HepG2 (cell line): ENCODE measurements around the gene PLEKHA6. TPM values are rescaled to one million over a fixed set of nuclear protein-coding genes. Genes with fewer than 3 reads are reported as not detected.
A peak's percentile ranks its signal among the peaks of the same experiment; 100 is the strongest.

Experiments
- ATAC-seq: fragments of 200-7000 bp; cut with Tn5 transposase; 3 replicates; pipeline ENCODE4 v1.9.1; 2020; ENCODE audit warnings: mild to moderate bottlenecking, moderate library complexity
- BruUV-seq: library from RNA; stranded (reverse); fragments of 400-500 nt; replicated peaks from 2 replicates; lab custom pipeline; 2021; lab: Mats Ljungman, UMichigan
- CTCF ChIA-PET: fragments of 300-600 bp; formaldehyde crosslinking; extraction: SDS; loops from one replicate; lab custom pipeline; 2021; ENCODE audit warnings: low total read pairs, inconsistent platforms, low intra/inter-chr PET ratio; lab: Yijun Ruan, JAX
- POLR2A ChIA-PET: fragments of 350-600 bp; sonication (Branson Sonifier 250); formaldehyde crosslinking; loops from one replicate; lab custom pipeline; 2020; ENCODE audit warnings: antibody characterized with exemption, inconsistent platforms; lab: Yijun Ruan, JAX
- DNase-seq: peaks from one replicate; pipeline ENCODE4 v3.0.0-alpha.2; 2015; ENCODE audit warnings: low spot score
- FAIRE-seq: peaks from 3 replicates; lab custom pipeline; 2011; peaks lifted over from hg19 to GRCh38; lab: Jason Lieb, UNC
- H2AFZ ChIP-seq: one replicate; pipeline ENCODE4 v1.6.1; 2011; ENCODE audit warnings: low read length, inconsistent platforms
- H3K27ac ChIP-seq: fragments of 300-600 bp; 3 replicates; pipeline ENCODE4 v1.8.0; 2011; ENCODE audit warnings: mixed run types, mild to moderate bottlenecking, mixed read lengths, low read length, inconsistent platforms; ENCODE audit not compliant: insufficient read depth; ENCODE audit errors: extremely low read length
- H3K27me3 ChIP-seq, 2 experiments: fragments of 200-600 bp in 1 of 2; 2 replicates in 1 of 2; 3 replicates in 1 of 2; pipeline versions ENCODE4 v1.6.0 to v1.8.0; 2011; ENCODE audit warnings: low read length in 2 of 2, mild to moderate bottlenecking in 2 of 2, moderate library complexity in 2 of 2, inconsistent platforms in 1 of 2; ENCODE audit not compliant: insufficient read depth in 2 of 2, control insufficient read depth in 1 of 2
- H3K36me3 ChIP-seq, 2 experiments: fragments of 200-600 bp in 1 of 2; replicated peaks in 1 of 2; 2 replicates in 1 of 2; 3 replicates in 1 of 2; pipeline versions ENCODE4 v1.5.1 to v1.8.0; 2011; ENCODE audit warnings: low read length in 2 of 2, inconsistent platforms in 1 of 2; ENCODE audit not compliant: insufficient read depth in 2 of 2, control insufficient read depth in 1 of 2
- H3K4me1 ChIP-seq: 2 replicates; pipeline ENCODE4 v1.5.1; 2012; ENCODE audit warnings: low read length, inconsistent platforms; ENCODE audit not compliant: insufficient read depth
- H3K4me2 ChIP-seq: 2 replicates; pipeline ENCODE4 v1.6.0; 2011; ENCODE audit warnings: low read depth, low read length, inconsistent platforms
- H3K4me3 ChIP-seq, 3 experiments: fragments of 200-600 bp in 1 of 3; sonication (generic), shearing (Covaris generic) in 1 of 3; replicated peaks in 1 of 3; 2 replicates each; pipeline ENCODE4 v1.5.1; 2011 to 2016; ENCODE audit warnings: low read length in 3 of 3, inconsistent platforms in 2 of 3, low read depth in 2 of 3, mild to moderate bottlenecking in 2 of 3, control low read depth in 1 of 3, mixed read lengths in 1 of 3; ENCODE audit not compliant: insufficient read depth in 1 of 3
- H3K79me2 ChIP-seq: one replicate; pipeline ENCODE4 v1.6.1; 2011; ENCODE audit warnings: low read length, inconsistent platforms; ENCODE audit not compliant: insufficient read depth
- H3K9ac ChIP-seq: 2 replicates; pipeline ENCODE4 v1.6.0; 2011; ENCODE audit warnings: mild to moderate bottlenecking, low read depth, low read length, inconsistent platforms; ENCODE audit not compliant: insufficient read depth
- H3K9me3 ChIP-seq: 2 replicates; pipeline ENCODE4 v1.5.1; 2012; ENCODE audit warnings: mild to moderate bottlenecking, low read length
- H4K20me1 ChIP-seq: 2 replicates; pipeline ENCODE4 v1.6.0; 2011; ENCODE audit warnings: inconsistent platforms, mild to moderate bottlenecking, low read length, moderate library complexity; ENCODE audit not compliant: insufficient read depth
- ADNP ChIP-seq: sonication (generic); formaldehyde crosslinking; IDR thresholded peaks from 2 replicates; pipeline ENCODE4 v1.4.0; 2020; ENCODE audit warnings: missing genetic modification reagents
- BCL6 ChIP-seq: IDR thresholded peaks from 2 replicates; pipeline ENCODE4 v1.6.1; 2016; ENCODE audit warnings: missing genetic modification reagents, missing compliant biosample characterization
- KDM6A ChIP-seq: IDR thresholded peaks from 2 replicates; pipeline ENCODE4 v1.6.1; 2016; ENCODE audit warnings: low read depth
- LCORL ChIP-seq, 2 experiments: fragments of 450-650 bp in 1 of 2; sonication (generic) in 1 of 2; formaldehyde crosslinking in 1 of 2; IDR thresholded peaks; 2 replicates each; pipeline versions ENCODE4 v1.5.0 to v1.6.1; 2017 to 2020; ENCODE audit warnings: antibody characterized with exemption in 1 of 2, missing genetic modification reagents in 1 of 2
- PITX1 ChIP-seq: sonication (generic); formaldehyde crosslinking; IDR thresholded peaks from 2 replicates; pipeline ENCODE4 v1.5.1; 2020; ENCODE audit warnings: mild to moderate bottlenecking, missing genetic modification reagents
- POLR2A ChIP-seq, 2 experiments: IDR thresholded peaks; 2 replicates each; pipeline ENCODE4 v1.6.1; 2011; ENCODE audit warnings: low read depth in 2 of 2, low read length in 2 of 2, mild to moderate bottlenecking in 1 of 2, moderate library complexity in 1 of 2; ENCODE audit not compliant: insufficient read depth in 1 of 2
- POLR2G ChIP-seq: fragments of 200-400 bp; formaldehyde crosslinking; IDR thresholded peaks from 2 replicates; pipeline ENCODE4 v1.6.1; 2018; ENCODE audit warnings: mild to moderate bottlenecking, low read depth, low read length, moderate library complexity
- RBM22 ChIP-seq: fragments of 200-400 bp; formaldehyde crosslinking; optimal IDR thresholded peaks from 2 replicates; pipeline ENCODE3; 2017; ENCODE audit warnings: mild to moderate bottlenecking, low read length, moderate library complexity
- RFX3 ChIP-seq: IDR thresholded peaks from 2 replicates; pipeline ENCODE4 v1.6.1; 2016; ENCODE audit warnings: missing biosample characterization, missing genetic modification reagents
- SRSF9 ChIP-seq: fragments of 200-400 bp; formaldehyde crosslinking; IDR thresholded peaks from 2 replicates; pipeline ENCODE4 v1.6.1; 2018; ENCODE audit warnings: borderline replicate concordance, mild to moderate bottlenecking, low read depth, low read length; ENCODE audit not compliant: insufficient read depth, poor library complexity, severe bottlenecking
- SSRP1 ChIP-seq: IDR thresholded peaks from 2 replicates; pipeline ENCODE4 v1.6.1; 2016; ENCODE audit warnings: control low read depth
- THAP9 ChIP-seq: sonication (generic); formaldehyde crosslinking; IDR thresholded peaks from 2 replicates; pipeline ENCODE4; 2020; ENCODE audit warnings: missing genetic modification reagents, mild to moderate bottlenecking, borderline replicate concordance
- XRCC5 ChIP-seq: fragments of 200-400 bp; formaldehyde crosslinking; optimal IDR thresholded peaks from 2 replicates; pipeline ENCODE3; 2017; ENCODE audit warnings: mild to moderate bottlenecking, low read length
- ZNF12 ChIP-seq: sonication (generic); formaldehyde crosslinking; IDR thresholded peaks from 2 replicates; pipeline ENCODE4 v1.5.0; 2020; ENCODE audit warnings: missing genetic modification reagents
- ZNF205 ChIP-seq: IDR thresholded peaks from 2 replicates; pipeline ENCODE4 v1.6.1; 2018; ENCODE audit warnings: missing biosample characterization, missing genetic modification reagents
- ZNF263 ChIP-seq: sonication (generic); formaldehyde crosslinking; IDR thresholded peaks from 2 replicates; pipeline ENCODE4 v1.4.0; 2020; ENCODE audit warnings: missing genetic modification reagents
- ZNF33A ChIP-seq: sonication (generic); formaldehyde crosslinking; IDR thresholded peaks from 2 replicates; pipeline ENCODE4 v1.5.1; 2020; ENCODE audit warnings: missing genetic modification reagents, mild to moderate bottlenecking, moderate library complexity, borderline replicate concordance
- ZNF510 ChIP-seq: sonication (generic); formaldehyde crosslinking; IDR thresholded peaks from 2 replicates; pipeline ENCODE4 v1.4.0; 2020; ENCODE audit warnings: low read depth, mild to moderate bottlenecking, missing genetic modification reagents
- ZNF557 ChIP-seq: sonication (generic); formaldehyde crosslinking; IDR thresholded peaks from 2 replicates; pipeline ENCODE4 v1.4.0; 2020; ENCODE audit warnings: missing genetic modification reagents
- ZNF790 ChIP-seq: sonication (generic); formaldehyde crosslinking; IDR thresholded peaks from 2 replicates; pipeline ENCODE4 v1.8.0; 2022; ENCODE audit warnings: missing genetic modification reagents, mild to moderate bottlenecking, borderline replicate concordance
- WGBS: methylation state at CpG from one replicate; pipeline ENCODE4 v1.1.6; 2017; ENCODE audit warnings: low lambda C conversion rate; 5-methylcytosine and 5-hydroxymethylcytosine counted together
- in situ Hi-C: cut with HindIII; loops from 2 replicates; pipeline ENCODE4 v1.10.0; 2017; ENCODE audit warnings: low pct_unique_long_range_greater_than_20kb; ENCODE audit not compliant: extremely low pct_ligation_motif_present
- intact Hi-C: fragments of 100-400 bp; cut with micrococcal nuclease; formaldehyde crosslinking; loops from one replicate; pipeline ENCODE4 v1.10.0; 2022; ENCODE audit not compliant: unreplicated experiment
- polyA plus RNA-seq, 8 experiments: library from polyadenylated mRNA; depleted of rRNA in 3 of 8; stranded (reverse) in 7 of 8; unstranded in 1 of 8; fragments of >200 nt; fragmentation: Illumina TruSeq in 4 of 8; extraction: Trizol in 4 of 8; gene quantifications; 2 replicates each; pipeline versions ENCODE4 v1.2.1 to v1.2.3, GENCODE V29; 2011 to 2016; ENCODE audit warnings: low read depth in 4 of 8, missing spikeins in 1 of 8, mixed read lengths in 1 of 8; ENCODE audit not compliant: insufficient read depth in 1 of 8
- total RNA-seq, 5 experiments: library from RNA; depleted of rRNA; stranded (reverse); fragments of >200 nt; fragmentation: Illumina TruSeq; extraction: Trizol; gene quantifications; 2 replicates each; pipeline ENCODE4 v1.2.3, GENCODE V29; 2016; ENCODE audit warnings: low read depth in 1 of 5
- TF ChIP-seq, protein P1 (sequence below): sonication (generic); formaldehyde crosslinking; IDR thresholded peaks from 2 replicates; pipeline ENCODE4 v1.4.0; 2020; ENCODE audit warnings: missing genetic modification reagents
- TF ChIP-seq, protein P2 (sequence below): sonication (generic); formaldehyde crosslinking; IDR thresholded peaks from 2 replicates; pipeline ENCODE4 v1.5.0; 2020; ENCODE audit warnings: mild to moderate bottlenecking, missing genetic modification reagents

Gene PLEKHA6
- total and polyA plus RNA-seq, 2 of the 13 experiments (the other 11 are each of a cell fraction or from before 2014, with no cell fraction given): 5.3 to 11.4 TPM

DNA sequence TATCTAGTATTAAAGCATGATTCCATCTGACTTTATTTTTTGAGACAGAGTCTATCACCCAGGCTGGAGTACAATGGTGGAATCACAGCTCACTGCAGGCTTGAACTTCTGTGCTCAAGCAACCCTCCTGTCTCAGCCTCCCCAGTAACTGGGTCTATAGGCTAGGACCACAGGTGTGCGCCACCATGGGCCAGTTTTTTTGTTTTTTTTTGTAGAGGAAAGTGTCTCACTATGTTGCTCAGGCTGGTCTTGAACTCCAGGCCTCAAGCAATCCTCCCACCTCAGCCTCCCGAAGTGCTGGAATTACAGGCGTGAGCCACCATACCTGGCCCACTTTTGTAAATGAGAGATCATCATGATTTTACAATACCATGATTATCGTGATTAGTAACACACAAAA is 42.7 kb upstream of the PLEKHA6 start:
- ATAC-seq: no peak
- CTCF ChIA-PET: no interaction called here
- Histone ChIP-seq H3K27ac (no peak overlapping the region), H3K9ac (no peak overlapping the region), H3K4me1 (peaks cover 31% of the 10 kb centered on the region), H3K4me2 (no peak overlapping the region)
- TF ChIP-seq KDM6A (CRISPR knock-in tag) (no peak), RFX3 (CRISPR knock-in tag) (no peak), PITX1 (no peak), SRSF9 (no peak), SSRP1 (0 out of 2 replicates have a peak, but pooled peaks have one; percentile 22), ZNF33A (CRISPR knock-in tag) (no peak), ZNF263 (no peak), ADNP (CRISPR knock-in tag) (no peak), XRCC5 (no peak), ZNF12 (CRISPR knock-in tag) (no peak), LCORL (IDR thresholded peaks at IDR 0.05) (no peak), LCORL (CRISPR knock-in tag; IDR thresholded peaks at IDR 0.05) (no peak), THAP9 (CRISPR knock-in tag) (no peak), ZNF557 (CRISPR knock-in tag) (no peak), BCL6 (CRISPR knock-in tag) (no peak), ZNF790 (CRISPR knock-in tag) (no peak), POLR2A (IDR thresholded peaks at IDR 0.05; ENCODE audit: insufficient read depth in 1 of 2, low read depth in 2 of 2, low read length in 2 of 2) (0 out of 4 replicates have a peak, but pooled peaks of 1 of the 2 experiments have one; percentile 26), ZNF510 (no peak), ZNF205 (CRISPR knock-in tag) (no peak), POLR2G (no peak; the same call in 1 of the 2 replicates), RBM22 (peak; percentile 43)
- TF ChIP-seq, protein P1, sequence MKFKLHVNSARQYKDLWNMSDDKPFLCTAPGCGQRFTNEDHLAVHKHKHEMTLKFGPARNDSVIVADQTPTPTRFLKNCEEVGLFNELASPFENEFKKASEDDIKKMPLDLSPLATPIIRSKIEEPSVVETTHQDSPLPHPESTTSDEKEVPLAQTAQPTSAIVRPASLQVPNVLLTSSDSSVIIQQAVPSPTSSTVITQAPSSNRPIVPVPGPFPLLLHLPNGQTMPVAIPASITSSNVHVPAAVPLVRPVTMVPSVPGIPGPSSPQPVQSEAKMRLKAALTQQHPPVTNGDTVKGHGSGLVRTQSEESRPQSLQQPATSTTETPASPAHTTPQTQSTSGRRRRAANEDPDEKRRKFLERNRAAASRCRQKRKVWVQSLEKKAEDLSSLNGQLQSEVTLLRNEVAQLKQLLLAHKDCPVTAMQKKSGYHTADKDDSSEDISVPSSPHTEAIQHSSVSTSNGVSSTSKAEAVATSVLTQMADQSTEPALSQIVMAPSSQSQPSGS (CRISPR knock-in tag): no peak
- TF ChIP-seq, protein P2, sequence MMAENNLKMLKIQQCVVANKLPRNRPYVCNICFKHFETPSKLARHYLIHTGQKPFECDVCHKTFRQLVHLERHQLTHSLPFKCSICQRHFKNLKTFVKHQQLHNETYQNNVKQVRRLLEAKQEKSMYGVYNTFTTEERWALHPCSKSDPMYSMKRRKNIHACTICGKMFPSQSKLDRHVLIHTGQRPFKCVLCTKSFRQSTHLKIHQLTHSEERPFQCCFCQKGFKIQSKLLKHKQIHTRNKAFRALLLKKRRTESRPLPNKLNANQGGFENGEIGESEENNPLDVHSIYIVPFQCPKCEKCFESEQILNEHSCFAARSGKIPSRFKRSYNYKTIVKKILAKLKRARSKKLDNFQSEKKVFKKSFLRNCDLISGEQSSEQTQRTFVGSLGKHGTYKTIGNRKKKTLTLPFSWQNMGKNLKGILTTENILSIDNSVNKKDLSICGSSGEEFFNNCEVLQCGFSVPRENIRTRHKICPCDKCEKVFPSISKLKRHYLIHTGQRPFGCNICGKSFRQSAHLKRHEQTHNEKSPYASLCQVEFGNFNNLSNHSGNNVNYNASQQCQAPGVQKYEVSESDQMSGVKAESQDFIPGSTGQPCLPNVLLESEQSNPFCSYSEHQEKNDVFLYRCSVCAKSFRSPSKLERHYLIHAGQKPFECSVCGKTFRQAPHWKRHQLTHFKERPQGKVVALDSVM: peak; percentile 17; the same call in 1 of the 2 replicates
- TF ChIP-seq, all 625 proteins: peak for 4
- WGBS: 98% methylated on average over 4 of the region's 4 CpGs
- POLR2A ChIA-PET: no interaction called here
- Histone ChIP-seq H2AFZ (no peak overlapping the region), H3K4me3 (no peak overlapping the region), H3K27me3 (no peaks in the 10 kb centered on the region), H3K36me3 (peaks cover 5 to 28% of the 10 kb centered on the region in 2 experiments; a peak in 3 of 5 replicates), H4K20me1 (peaks cover 31% of the 10 kb centered on the region), H3K9me3 (no peaks in the 10 kb centered on the region), H3K79me2 (peaks cover 52% of the 10 kb centered on the region)
- BruUV-seq: no TSS peak
- intact Hi-C loops (no loop called here), in situ Hi-C loops (no loop called here)
- FAIRE-seq (no peak), DNase-seq (no peak)
